ENCODE measurements around the gene TEX19. TPM values are rescaled to one million over a fixed set of nuclear protein-coding genes. Genes with fewer than 3 reads are reported as not detected.

Gene TEX19
- total and polyA plus RNA-seq, 9 of the 15 experiments (the other 6 are each of a cell fraction or from before 2014, with no cell fraction given), result 0.10 to 4.9 (median 1.9) TPM

DNA sequence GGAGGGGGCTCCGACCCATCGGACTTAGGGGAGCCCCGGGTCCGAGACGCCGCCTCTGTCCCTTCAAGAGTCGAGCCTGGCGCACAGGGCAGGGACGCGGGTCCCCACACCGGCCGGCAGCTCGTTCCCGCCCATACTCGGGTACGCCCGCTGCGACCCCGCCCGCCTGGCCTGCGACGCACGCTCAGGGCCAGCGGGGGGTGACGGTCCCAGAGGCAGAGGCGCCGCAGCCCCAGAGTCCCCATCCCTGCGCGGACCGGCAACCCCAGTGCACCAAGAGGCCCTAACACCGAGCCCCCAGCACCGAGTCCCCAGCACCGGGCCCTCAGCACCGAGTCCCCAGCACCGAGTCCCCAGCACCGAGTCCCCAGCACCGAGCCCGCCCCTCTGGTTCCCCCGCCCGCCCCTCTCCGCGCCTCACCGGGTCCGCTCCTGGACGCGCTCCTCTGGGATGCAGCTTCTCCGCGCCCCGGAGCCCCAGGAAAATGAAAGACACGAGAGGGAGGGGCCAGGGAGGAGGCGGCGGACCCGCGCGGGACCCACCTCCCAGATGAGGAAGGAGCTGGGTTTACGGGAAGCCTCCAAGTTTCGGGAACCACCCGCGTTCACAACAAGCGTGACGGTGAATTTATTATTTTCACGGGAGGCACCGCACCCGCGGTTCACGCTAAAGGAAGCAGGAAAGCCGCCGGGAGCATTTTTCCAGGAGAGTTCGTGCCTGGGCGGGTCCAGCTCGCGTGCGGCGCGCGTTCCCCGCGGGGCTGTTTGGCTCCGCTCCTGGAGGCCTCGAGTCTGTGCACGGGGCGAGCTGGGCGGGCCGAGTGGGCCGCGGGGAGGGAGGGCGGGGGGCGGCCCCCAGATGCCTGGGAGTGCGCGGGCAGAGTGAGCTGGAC is 25.5 kb upstream of the TEX19 start, which contains the start of gene SECTM1 (continued):
- TF ChIP-seq, protein P1, sequence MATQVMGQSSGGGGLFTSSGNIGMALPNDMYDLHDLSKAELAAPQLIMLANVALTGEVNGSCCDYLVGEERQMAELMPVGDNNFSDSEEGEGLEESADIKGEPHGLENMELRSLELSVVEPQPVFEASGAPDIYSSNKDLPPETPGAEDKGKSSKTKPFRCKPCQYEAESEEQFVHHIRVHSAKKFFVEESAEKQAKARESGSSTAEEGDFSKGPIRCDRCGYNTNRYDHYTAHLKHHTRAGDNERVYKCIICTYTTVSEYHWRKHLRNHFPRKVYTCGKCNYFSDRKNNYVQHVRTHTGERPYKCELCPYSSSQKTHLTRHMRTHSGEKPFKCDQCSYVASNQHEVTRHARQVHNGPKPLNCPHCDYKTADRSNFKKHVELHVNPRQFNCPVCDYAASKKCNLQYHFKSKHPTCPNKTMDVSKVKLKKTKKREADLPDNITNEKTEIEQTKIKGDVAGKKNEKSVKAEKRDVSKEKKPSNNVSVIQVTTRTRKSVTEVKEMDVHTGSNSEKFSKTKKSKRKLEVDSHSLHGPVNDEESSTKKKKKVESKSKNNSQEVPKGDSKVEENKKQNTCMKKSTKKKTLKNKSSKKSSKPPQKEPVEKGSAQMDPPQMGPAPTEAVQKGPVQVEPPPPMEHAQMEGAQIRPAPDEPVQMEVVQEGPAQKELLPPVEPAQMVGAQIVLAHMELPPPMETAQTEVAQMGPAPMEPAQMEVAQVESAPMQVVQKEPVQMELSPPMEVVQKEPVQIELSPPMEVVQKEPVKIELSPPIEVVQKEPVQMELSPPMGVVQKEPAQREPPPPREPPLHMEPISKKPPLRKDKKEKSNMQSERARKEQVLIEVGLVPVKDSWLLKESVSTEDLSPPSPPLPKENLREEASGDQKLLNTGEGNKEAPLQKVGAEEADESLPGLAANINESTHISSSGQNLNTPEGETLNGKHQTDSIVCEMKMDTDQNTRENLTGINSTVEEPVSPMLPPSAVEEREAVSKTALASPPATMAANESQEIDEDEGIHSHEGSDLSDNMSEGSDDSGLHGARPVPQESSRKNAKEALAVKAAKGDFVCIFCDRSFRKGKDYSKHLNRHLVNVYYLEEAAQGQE (IDR thresholded peaks at IDR 0.05; ENCODE audit: borderline replicate concordance), result no peak
- TF ChIP-seq, protein P1 (CRISPR knock-in tag; IDR thresholded peaks at IDR 0.05; ENCODE audit: low read depth), result no peak
- TF ChIP-seq ZNF280A (IDR thresholded peaks at IDR 0.05; ENCODE audit: low read depth, partially characterized antibody), result no peak
- TF ChIP-seq ZNF695 (CRISPR knock-in tag; IDR thresholded peaks at IDR 0.05), result no peak
